Measurements from ENCODE around the gene CAMSAP2. TPM values are rescaled to one million over a fixed set of nuclear protein-coding genes. Genes with fewer than 3 reads are reported as not detected.

CAMSAP2 gene
- total RNA-seq, 1 donor from 2014 or later, result 43.9 TPM

- no peaks in the 10 kb centered on the region for H3K9me3 ChIP-seq (ENCODE audit: low read depth)
- H3K9me3 Mint-ChIP-seq, result peaks cover 6% of the 10 kb centered on the region
- H3F3A ChIP-seq (ENCODE audit: low read depth), result peaks cover 24% of the 10 kb centered on the region
- peaks cover 6% of the 10 kb centered on the region for H3K27me3 Mint-ChIP-seq (ENCODE audit: insufficient read depth, low read depth)
- peaks cover 12% of the 10 kb centered on the region for H3K36me3 Mint-ChIP-seq
- TF ChIP-seq EZH2 (IDR thresholded peaks at IDR 0.05) (no peak), EZH2phosphoT487 (IDR thresholded peaks at IDR 0.05) (no peak), CTCF (IDR thresholded peaks at IDR 0.05) (no peak)
- H2AFZ ChIP-seq (replicated peaks), result peak overlapping the region; percentile 10
- H3K4me1 Mint-ChIP-seq, result peaks cover 41% of the 10 kb centered on the region
- H3K27ac Mint-ChIP-seq, result peak overlapping the region; percentile 92
- H3K36me3 ChIP-seq, result peaks cover 5% of the 10 kb centered on the region
- H3K4me3 ChIP-seq, result peak overlapping the region; percentile 89
- H3K27me3 ChIP-seq, result peaks cover 10% of the 10 kb centered on the region
- H3K4me3 Mint-ChIP-seq, result peak overlapping the region; percentile 96
- peak overlapping the region; percentile 89 for H3K4me2 ChIP-seq
- H3K4me1 ChIP-seq, result peaks cover 35% of the 10 kb centered on the region
- peak overlapping the region; percentile 53 for H3K9ac ChIP-seq
- DNase-seq (ENCODE audit: low spot score), result no peak
- H3K27ac ChIP-seq, result peak overlapping the region; percentile 93
- peaks cover 52% of the 10 kb centered on the region for H4K20me1 ChIP-seq (ENCODE audit: low read depth)
- H3K79me2 ChIP-seq (ENCODE audit: low read depth), result peaks cover 54% of the 10 kb centered on the region
Measured at GRCh38 chr1:200739702-200740570, 1.2 kb downstream of the CAMSAP2 start.

GRCh38 chr1:200740571-200741208, 2.0 kb downstream of the CAMSAP2 start:
- Histone ChIP-seq H3K27ac (no peak overlapping the region), H3K79me2 (ENCODE audit: low read depth) (peaks cover 62% of the 10 kb centered on the region), H3K36me3 (peaks cover 5% of the 10 kb centered on the region), H3K4me1 (peaks cover 27% of the 10 kb centered on the region), H2AFZ (replicated peaks) (no peak overlapping the region), H3K27me3 (peaks cover 10% of the 10 kb centered on the region), H3K9ac (peak overlapping the region; percentile 53), H3K4me2 (peak overlapping the region; percentile 89), H4K20me1 (ENCODE audit: low read depth) (peaks cover 55% of the 10 kb centered on the region), H3K4me3 (peak overlapping the region; percentile 89), H3K9me3 (ENCODE audit: low read depth) (no peaks in the 10 kb centered on the region), H3F3A (ENCODE audit: low read depth) (peaks cover 16% of the 10 kb centered on the region)
- H3K4me3 Mint-ChIP-seq, result peak overlapping the region; percentile 96
- H3K27ac Mint-ChIP-seq, result peak overlapping the region; percentile 92
- H3K36me3 Mint-ChIP-seq, result peaks cover 15% of the 10 kb centered on the region
- H3K9me3 Mint-ChIP-seq, result peaks cover 6% of the 10 kb centered on the region
- peaks cover 6% of the 10 kb centered on the region for H3K27me3 Mint-ChIP-seq (ENCODE audit: insufficient read depth, low read depth)
- no peak for DNase-seq (ENCODE audit: low spot score)
- TF ChIP-seq CTCF (IDR thresholded peaks at IDR 0.05), result no peak
- TF ChIP-seq EZH2 (IDR thresholded peaks at IDR 0.05), result no peak
- TF ChIP-seq EZH2phosphoT487 (IDR thresholded peaks at IDR 0.05), result no peak
- H3K4me1 Mint-ChIP-seq, result peaks cover 41% of the 10 kb centered on the region

- H3K27ac Mint-ChIP-seq, result no peak overlapping the region
Measured at GRCh38 chr1:200741551-200742207, 3.0 kb downstream of the CAMSAP2 start.

More at GRCh38 chr1:200741551-200742207, 3.0 kb downstream of the CAMSAP2 start:
- Mint-ChIP-seq H3K36me3 (peaks cover 20% of the 10 kb centered on the region), H3K9me3 (peaks cover 10% of the 10 kb centered on the region), H3K27me3 (ENCODE audit: insufficient read depth, low read depth) (peaks cover 6% of the 10 kb centered on the region), H3K4me3 (peak overlapping the region; percentile 96), H3K4me1 (peaks cover 41% of the 10 kb centered on the region)
- TF ChIP-seq EZH2 (IDR thresholded peaks at IDR 0.05), result no peak
- TF ChIP-seq CTCF (IDR thresholded peaks at IDR 0.05), result no peak
- TF ChIP-seq EZH2phosphoT487 (IDR thresholded peaks at IDR 0.05), result no peak
- H3K4me3 ChIP-seq, result peak overlapping the region; percentile 89
- no peak for DNase-seq (ENCODE audit: low spot score)
- peaks cover 10% of the 10 kb centered on the region for H3K27me3 ChIP-seq
- H3K79me2 ChIP-seq (ENCODE audit: low read depth), result peaks cover 72% of the 10 kb centered on the region
- peaks cover 55% of the 10 kb centered on the region for H4K20me1 ChIP-seq (ENCODE audit: low read depth)
- no peak overlapping the region for H3K27ac ChIP-seq
- H3K36me3 ChIP-seq, result peaks cover 5% of the 10 kb centered on the region
- no peak overlapping the region for H2AFZ ChIP-seq (replicated peaks)
- peak overlapping the region; percentile 53 for H3K9ac ChIP-seq
- H3K4me1 ChIP-seq, result peaks cover 27% of the 10 kb centered on the region
- peak overlapping the region; percentile 89 for H3K4me2 ChIP-seq
- H3F3A ChIP-seq (ENCODE audit: low read depth), result peaks cover 16% of the 10 kb centered on the region
- no peaks in the 10 kb centered on the region for H3K9me3 ChIP-seq (ENCODE audit: low read depth)

Data from neural progenitor cell (in vitro differentiated cells).